ENCODE measurements around the gene SIT1.

- TF ChIP-seq GATA2 (IDR thresholded peaks at IDR 0.05; ENCODE audit: low read depth, low read length) = no peak
- no peak for TF ChIP-seq GATA3 (IDR thresholded peaks at IDR 0.05; ENCODE audit: low read depth, low read length)
These were observed 11.1 kb upstream of the SIT1 start for GRCh38 chr9:35661756-35662350.

All from SH-SY5Y (cell line).